Trophoblast cell (in vitro differentiated cells and primary cell): ENCODE data around the gene ZDHHC8.
A peak's percentile ranks its signal among the peaks of the same experiment; 100 is the strongest.

ENCODE experiments used
- DNase-seq, 2 donors: peaks; one replicate each; pipeline ENCODE4 v3.0.0-alpha.2; 2016
- H2AFZ ChIP-seq: 2 replicates; pipeline ENCODE4 v1.6.1; 2013; ENCODE audit warnings: low read length, moderate library complexity, mild to moderate bottlenecking; ENCODE audit not compliant: insufficient read depth, poor library complexity
- H2AK5ac ChIP-seq: 2 replicates; pipeline ENCODE4 v1.6.1; 2013; ENCODE audit warnings: mild to moderate bottlenecking, low read length
- H2BK120ac ChIP-seq: 2 replicates; pipeline ENCODE4 v1.6.1; 2013; ENCODE audit warnings: low read length, mild to moderate bottlenecking, moderate library complexity; ENCODE audit not compliant: insufficient read depth, poor library complexity
- H2BK12ac ChIP-seq: 2 replicates; pipeline ENCODE4 v1.6.1; 2013; ENCODE audit warnings: mild to moderate bottlenecking, low read length, moderate library complexity
- H2BK5ac ChIP-seq: 2 replicates; pipeline ENCODE4 v1.6.1; 2013; ENCODE audit warnings: low read length, low read depth, moderate library complexity, mild to moderate bottlenecking; ENCODE audit not compliant: poor library complexity
- H3K14ac ChIP-seq: 2 replicates; pipeline ENCODE4 v1.6.1; 2013; ENCODE audit warnings: mild to moderate bottlenecking, low read length
- H3K18ac ChIP-seq: 2 replicates; pipeline ENCODE4 v1.6.1; 2013; ENCODE audit warnings: mild to moderate bottlenecking, low read length
- H3K23ac ChIP-seq: 2 replicates; pipeline ENCODE4 v1.6.1; 2013; ENCODE audit warnings: low read length
- H3K27ac ChIP-seq: 2 replicates; pipeline ENCODE4 v1.5.1; 2013; ENCODE audit warnings: low read depth, mild to moderate bottlenecking, inconsistent platforms, low read length, moderate library complexity
- H3K27me3 ChIP-seq: 2 replicates; pipeline ENCODE4 v1.6.1; 2013; ENCODE audit warnings: inconsistent platforms, mild to moderate bottlenecking, low read length, moderate library complexity; ENCODE audit not compliant: insufficient read depth
- H3K36me3 ChIP-seq, 2 experiments: 1 replicate in 1 of 2; 2 replicates in 1 of 2; pipeline ENCODE4 v1.6.1; 2013; ENCODE audit warnings: low read length in 2 of 2, mild to moderate bottlenecking in 2 of 2, moderate library complexity in 1 of 2; ENCODE audit not compliant: insufficient read depth in 2 of 2, control insufficient read depth in 1 of 2
- H3K4ac ChIP-seq: 2 replicates; pipeline ENCODE4 v1.6.1; 2013; ENCODE audit warnings: low read depth, mild to moderate bottlenecking, low read length, moderate library complexity
- H3K4me1 ChIP-seq, 2 experiments: 1 replicate in 1 of 2; 2 replicates in 1 of 2; pipeline ENCODE4 v1.6.1; 2013; ENCODE audit warnings: low read length in 2 of 2, mild to moderate bottlenecking in 2 of 2, moderate library complexity in 1 of 2; ENCODE audit not compliant: insufficient read depth in 2 of 2, control insufficient read depth in 1 of 2
- H3K4me2 ChIP-seq: 2 replicates; pipeline ENCODE4 v1.6.1; 2013; ENCODE audit warnings: inconsistent platforms, mild to moderate bottlenecking, low read length, moderate library complexity
- H3K4me3 ChIP-seq: 2 replicates; pipeline ENCODE4 v1.5.1; 2013; ENCODE audit warnings: mild to moderate bottlenecking, low read depth, low read length, inconsistent platforms
- H3K79me1 ChIP-seq: one replicate; pipeline ENCODE4 v1.6.1; 2013; ENCODE audit warnings: low read length
- H3K79me2 ChIP-seq: 2 replicates; pipeline ENCODE4 v1.6.1; 2013; ENCODE audit warnings: low read length, mild to moderate bottlenecking; ENCODE audit not compliant: control insufficient read depth, insufficient read depth, poor library complexity
- H3K9ac ChIP-seq: 2 replicates; pipeline ENCODE4 v1.6.1; 2013; ENCODE audit warnings: mild to moderate bottlenecking, low read length
- H3K9me3 ChIP-seq: 2 replicates; pipeline ENCODE4 v1.6.1; 2013; ENCODE audit warnings: low read depth, mild to moderate bottlenecking, control low read depth, inconsistent platforms, low read length; ENCODE audit not compliant: insufficient read depth
- H4K12ac ChIP-seq: 2 replicates; pipeline ENCODE4 v1.6.1; 2013; ENCODE audit warnings: low read depth, mild to moderate bottlenecking, low read length, moderate library complexity
- H4K8ac ChIP-seq: 2 replicates; pipeline ENCODE4 v1.6.1; 2013; ENCODE audit warnings: low read depth, mild to moderate bottlenecking, low read length, moderate library complexity
- H4K91ac ChIP-seq: one replicate; pipeline ENCODE4 v1.6.1; 2013; ENCODE audit warnings: low read depth, mild to moderate bottlenecking, low read length, moderate library complexity
- whole genome bisulfite sequencing: extraction: QIAGEN DNeasy Blood & Tissue Kit; methylation state at CpG from one replicate; pipeline ENCODE4 v1.1.7; 2013; ENCODE audit warnings: missing lambda C conversion rate; ENCODE audit not compliant: insufficient read length, insufficient coverage; ENCODE audit errors: extremely low coverage; 5-methylcytosine and 5-hydroxymethylcytosine counted together

Gene ZDHHC8

GRCh38 chr22:20165421-20165820 is 33.8 kb downstream of the ZDHHC8 start:
- H3K27ac ChIP-seq = no peak overlapping the region
- no peak overlapping the region for H2BK12ac ChIP-seq
- WGBS = no CpG with 5 or more reads among the region's 12 CpGs
- H3K4me3 ChIP-seq = no peak overlapping the region
- H4K12ac ChIP-seq = no peak overlapping the region
- H2BK5ac ChIP-seq = no peak overlapping the region
- no peak overlapping the region for H3K4ac ChIP-seq
- H3K27me3 ChIP-seq = no peaks in the 10 kb centered on the region
- no peak overlapping the region for H3K23ac ChIP-seq
- H2AK5ac ChIP-seq = no peak overlapping the region
- H2AFZ ChIP-seq = no peak overlapping the region
- no peaks in the 10 kb centered on the region for H3K4me1 ChIP-seq
- no peak overlapping the region for H2BK120ac ChIP-seq
- no peaks in the 10 kb centered on the region for H3K79me1 ChIP-seq
- no peak overlapping the region for H3K4me2 ChIP-seq
- H3K9me3 ChIP-seq = peaks cover 5% of the 10 kb centered on the region
- no peak overlapping the region for H3K9ac ChIP-seq
- no peak overlapping the region for H3K18ac ChIP-seq
- no peak overlapping the region for H4K8ac ChIP-seq
- no peaks in the 10 kb centered on the region for H3K79me2 ChIP-seq
- no peak overlapping the region for H3K14ac ChIP-seq
- H4K91ac ChIP-seq = no peak overlapping the region
- DNase-seq = no peak
- no peaks in the 10 kb centered on the region for H3K36me3 ChIP-seq

DNA sequence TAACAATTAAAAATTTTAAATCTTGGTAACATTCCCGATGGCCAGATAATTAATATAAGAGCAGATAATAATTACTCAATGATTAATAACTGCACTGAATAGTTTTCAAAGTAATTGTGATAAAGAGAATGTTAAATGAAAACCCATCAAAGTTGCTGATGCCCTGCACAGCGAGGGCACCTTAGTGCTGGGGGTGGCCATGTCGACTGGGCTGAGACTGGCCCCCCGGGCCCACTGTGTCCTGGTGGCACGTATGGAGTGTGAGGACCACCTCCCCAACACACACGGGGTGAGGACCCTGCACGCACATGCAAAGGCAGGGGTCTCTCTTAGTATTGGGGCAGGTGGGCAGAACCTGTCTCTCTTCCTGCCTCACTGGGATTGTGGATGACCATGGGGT is 34.3 kb downstream of the ZDHHC8 start:
- Histone ChIP-seq H3K27ac (no peak overlapping the region), H3K4me2 (no peak overlapping the region), H3K9ac (no peak overlapping the region), H3K4me1 (no peaks in the 10 kb centered on the region), H2BK120ac (no peak overlapping the region), H2AFZ (no peak overlapping the region), H3K18ac (no peak overlapping the region), H3K4ac (no peak overlapping the region), H2BK12ac (no peak overlapping the region), H3K23ac (no peak overlapping the region), H3K14ac (no peak overlapping the region), H4K91ac (no peak overlapping the region), H3K4me3 (no peak overlapping the region), H3K36me3 (no peaks in the 10 kb centered on the region), H3K79me1 (no peaks in the 10 kb centered on the region), H3K79me2 (no peaks in the 10 kb centered on the region), H2AK5ac (no peak overlapping the region), H4K8ac (no peak overlapping the region), H2BK5ac (no peak overlapping the region), H4K12ac (no peak overlapping the region), H3K9me3 (peaks cover 5% of the 10 kb centered on the region), H3K27me3 (no peaks in the 10 kb centered on the region)
- no peak for DNase-seq
- no CpG with 5 or more reads among the region's 7 CpGs for WGBS

- no peak overlapping the region for H3K4ac ChIP-seq
- peaks cover 5% of the 10 kb centered on the region for H3K9me3 ChIP-seq
- H3K27ac ChIP-seq = no peak overlapping the region
- no peaks in the 10 kb centered on the region for H3K4me1 ChIP-seq
- no peaks in the 10 kb centered on the region for H3K79me1 ChIP-seq
- H3K36me3 ChIP-seq = no peaks in the 10 kb centered on the region
- H3K27me3 ChIP-seq = no peaks in the 10 kb centered on the region
- H3K18ac ChIP-seq = no peak overlapping the region
- H3K9ac ChIP-seq = no peak overlapping the region
- peak overlapping the region; percentile 6 for H3K4me3 ChIP-seq
- H3K79me2 ChIP-seq = no peaks in the 10 kb centered on the region
- no peak overlapping the region for H2BK120ac ChIP-seq
- H2BK12ac ChIP-seq = no peak overlapping the region
- no peak overlapping the region for H3K14ac ChIP-seq
- H2BK5ac ChIP-seq = no peak overlapping the region
- no peak overlapping the region for H3K23ac ChIP-seq
- no CpG with 5 or more reads among the region's 9 CpGs for WGBS
- H2AK5ac ChIP-seq = no peak overlapping the region
- no peak for DNase-seq
- no peak overlapping the region for H2AFZ ChIP-seq
- H4K12ac ChIP-seq = no peak overlapping the region
- no peak overlapping the region for H4K91ac ChIP-seq
- no peak overlapping the region for H3K4me2 ChIP-seq
- no peak overlapping the region for H4K8ac ChIP-seq
These were observed 35.1 kb downstream of the ZDHHC8 start for GRCh38 chr22:20166703-20167102.

GRCh38 chr22:20167643-20168322 is 36.2 kb downstream of the ZDHHC8 start:
- no CpG with 5 or more reads among the region's 19 CpGs for WGBS
- no peak overlapping the region for H3K18ac ChIP-seq
- H3K23ac ChIP-seq = no peak overlapping the region
- no peak overlapping the region for H3K14ac ChIP-seq
- no peak overlapping the region for H4K91ac ChIP-seq
- H3K36me3 ChIP-seq = no peaks in the 10 kb centered on the region
- no peaks in the 10 kb centered on the region for H3K79me1 ChIP-seq
- no peak overlapping the region for H2BK5ac ChIP-seq
- no peak overlapping the region for H2BK120ac ChIP-seq
- H3K9ac ChIP-seq = no peak overlapping the region
- no peak overlapping the region for H2AFZ ChIP-seq
- H3K4me2 ChIP-seq = no peak overlapping the region
- no peak overlapping the region for H3K4me3 ChIP-seq
- DNase-seq = no peak
- no peak overlapping the region for H4K8ac ChIP-seq
- H3K79me2 ChIP-seq = no peaks in the 10 kb centered on the region
- H3K4me1 ChIP-seq = no peaks in the 10 kb centered on the region
- H4K12ac ChIP-seq = no peak overlapping the region
- no peak overlapping the region for H3K27ac ChIP-seq
- H2BK12ac ChIP-seq = no peak overlapping the region
- no peak overlapping the region for H2AK5ac ChIP-seq
- H3K4ac ChIP-seq = no peak overlapping the region
- peaks cover 3% of the 10 kb centered on the region for H3K9me3 ChIP-seq
- H3K27me3 ChIP-seq = no peaks in the 10 kb centered on the region
